Esophagus muscularis mucosa (tissue), 4 donors: Measurements from ENCODE around the gene PSMD14.

Experiments used
- EP300 ChIP-seq: sonication (generic); formaldehyde crosslinking; IDR thresholded peaks from one replicate; pipeline ENCODE4 v1.6.1; 2017; ENCODE audit warnings: antibody characterized with exemption
- POLR2A ChIP-seq: fragments of 450-650 bp; IDR thresholded peaks from one replicate; pipeline ENCODE4 v1.6.1; 2017; ENCODE audit warnings: antibody characterized with exemption, moderate library complexity, mild to moderate bottlenecking, low read depth
- TF ChIP-seq, protein P1 (sequence below), 3 experiments: fragments of 200-600 bp in 2 of 3; fragments of 450-650 bp in 1 of 3; sonication (generic) in 2 of 3; IDR thresholded peaks; one replicate each; pipeline ENCODE4 v1.5.1; 2017 to 2019; ENCODE audit warnings: antibody characterized with exemption in 3 of 3, mild to moderate bottlenecking in 2 of 3, moderate library complexity in 1 of 3

- TF ChIP-seq, protein P1, sequence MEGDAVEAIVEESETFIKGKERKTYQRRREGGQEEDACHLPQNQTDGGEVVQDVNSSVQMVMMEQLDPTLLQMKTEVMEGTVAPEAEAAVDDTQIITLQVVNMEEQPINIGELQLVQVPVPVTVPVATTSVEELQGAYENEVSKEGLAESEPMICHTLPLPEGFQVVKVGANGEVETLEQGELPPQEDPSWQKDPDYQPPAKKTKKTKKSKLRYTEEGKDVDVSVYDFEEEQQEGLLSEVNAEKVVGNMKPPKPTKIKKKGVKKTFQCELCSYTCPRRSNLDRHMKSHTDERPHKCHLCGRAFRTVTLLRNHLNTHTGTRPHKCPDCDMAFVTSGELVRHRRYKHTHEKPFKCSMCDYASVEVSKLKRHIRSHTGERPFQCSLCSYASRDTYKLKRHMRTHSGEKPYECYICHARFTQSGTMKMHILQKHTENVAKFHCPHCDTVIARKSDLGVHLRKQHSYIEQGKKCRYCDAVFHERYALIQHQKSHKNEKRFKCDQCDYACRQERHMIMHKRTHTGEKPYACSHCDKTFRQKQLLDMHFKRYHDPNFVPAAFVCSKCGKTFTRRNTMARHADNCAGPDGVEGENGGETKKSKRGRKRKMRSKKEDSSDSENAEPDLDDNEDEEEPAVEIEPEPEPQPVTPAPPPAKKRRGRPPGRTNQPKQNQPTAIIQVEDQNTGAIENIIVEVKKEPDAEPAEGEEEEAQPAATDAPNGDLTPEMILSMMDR (IDR thresholded peaks at IDR 0.05): no peak
- TF ChIP-seq POLR2A: no peak
- no peak for TF ChIP-seq EP300
Measured at GRCh38 chr2:161409308-161409907, 101.2 kb downstream of the PSMD14 start.
